HepG2 (cell line): ENCODE results near the gene SLC25A23. TPM values are rescaled to one million over a fixed set of nuclear protein-coding genes. Genes with fewer than 3 reads are reported as not detected.
A peak's percentile ranks its signal among the peaks of the same experiment; 100 is the strongest.

Experiments used
- ATAC-seq: fragments of 200-7000 bp; cut with Tn5 transposase; 3 replicates; pipeline ENCODE4 v1.9.1; 2020; ENCODE audit warnings: mild to moderate bottlenecking, moderate library complexity
- BruUV-seq: library from RNA; stranded (reverse); fragments of 400-500 nt; replicated peaks from 2 replicates; lab custom pipeline; 2021; lab: Mats Ljungman, UMichigan
- CTCF ChIA-PET: fragments of 300-600 bp; formaldehyde crosslinking; extraction: SDS; loops from one replicate; lab custom pipeline; 2021; ENCODE audit warnings: low total read pairs, inconsistent platforms, low intra/inter-chr PET ratio; lab: Yijun Ruan, JAX
- POLR2A ChIA-PET: fragments of 350-600 bp; sonication (Branson Sonifier 250); formaldehyde crosslinking; loops from one replicate; lab custom pipeline; 2020; ENCODE audit warnings: antibody characterized with exemption, inconsistent platforms; lab: Yijun Ruan, JAX
- DNase-seq: peaks from one replicate; pipeline ENCODE4 v3.0.0-alpha.2; 2015; ENCODE audit warnings: low spot score
- FAIRE-seq: peaks from 3 replicates; lab custom pipeline; 2011; peaks lifted over from hg19 to GRCh38; lab: Jason Lieb, UNC
- H2AFZ ChIP-seq: one replicate; pipeline ENCODE4 v1.6.1; 2011; ENCODE audit warnings: low read length, inconsistent platforms
- H3K27ac ChIP-seq: fragments of 300-600 bp; 3 replicates; pipeline ENCODE4 v1.8.0; 2011; ENCODE audit warnings: mixed run types, mild to moderate bottlenecking, mixed read lengths, low read length, inconsistent platforms; ENCODE audit not compliant: insufficient read depth; ENCODE audit errors: extremely low read length
- H3K27me3 ChIP-seq, 2 experiments: fragments of 200-600 bp in 1 of 2; 2 replicates in 1 of 2; 3 replicates in 1 of 2; pipeline versions ENCODE4 v1.6.0 to v1.8.0; 2011; ENCODE audit warnings: low read length in 2 of 2, mild to moderate bottlenecking in 2 of 2, moderate library complexity in 2 of 2, inconsistent platforms in 1 of 2; ENCODE audit not compliant: insufficient read depth in 2 of 2, control insufficient read depth in 1 of 2
- H3K36me3 ChIP-seq, 2 experiments: fragments of 200-600 bp in 1 of 2; replicated peaks in 1 of 2; 2 replicates in 1 of 2; 3 replicates in 1 of 2; pipeline versions ENCODE4 v1.5.1 to v1.8.0; 2011; ENCODE audit warnings: low read length in 2 of 2, inconsistent platforms in 1 of 2; ENCODE audit not compliant: insufficient read depth in 2 of 2, control insufficient read depth in 1 of 2
- H3K4me1 ChIP-seq: 2 replicates; pipeline ENCODE4 v1.5.1; 2012; ENCODE audit warnings: low read length, inconsistent platforms; ENCODE audit not compliant: insufficient read depth
- H3K4me2 ChIP-seq: 2 replicates; pipeline ENCODE4 v1.6.0; 2011; ENCODE audit warnings: low read depth, low read length, inconsistent platforms
- H3K4me3 ChIP-seq, 3 experiments: fragments of 200-600 bp in 1 of 3; sonication (generic), shearing (Covaris generic) in 1 of 3; replicated peaks in 1 of 3; 2 replicates each; pipeline ENCODE4 v1.5.1; 2011 to 2016; ENCODE audit warnings: low read length in 3 of 3, inconsistent platforms in 2 of 3, low read depth in 2 of 3, mild to moderate bottlenecking in 2 of 3, control low read depth in 1 of 3, mixed read lengths in 1 of 3; ENCODE audit not compliant: insufficient read depth in 1 of 3
- H3K79me2 ChIP-seq: one replicate; pipeline ENCODE4 v1.6.1; 2011; ENCODE audit warnings: low read length, inconsistent platforms; ENCODE audit not compliant: insufficient read depth
- H3K9ac ChIP-seq: 2 replicates; pipeline ENCODE4 v1.6.0; 2011; ENCODE audit warnings: mild to moderate bottlenecking, low read depth, low read length, inconsistent platforms; ENCODE audit not compliant: insufficient read depth
- H3K9me3 ChIP-seq: 2 replicates; pipeline ENCODE4 v1.5.1; 2012; ENCODE audit warnings: mild to moderate bottlenecking, low read length
- H4K20me1 ChIP-seq: 2 replicates; pipeline ENCODE4 v1.6.0; 2011; ENCODE audit warnings: inconsistent platforms, mild to moderate bottlenecking, low read length, moderate library complexity; ENCODE audit not compliant: insufficient read depth
- CBX1 ChIP-seq: IDR thresholded peaks from one replicate; pipeline ENCODE4 v1.6.1; 2016; ENCODE audit warnings: antibody characterized with exemption, low read depth
- DR1 ChIP-seq: sonication (generic); formaldehyde crosslinking; IDR thresholded peaks from 2 replicates; pipeline ENCODE4 v1.8.0; 2021; ENCODE audit warnings: mild to moderate bottlenecking, missing genetic modification reagents, inconsistent platforms
- ERF ChIP-seq: IDR thresholded peaks from 2 replicates; pipeline ENCODE4 v1.6.1; 2018; ENCODE audit warnings: missing biosample characterization, missing genetic modification reagents
- FOSL2 ChIP-seq: sonication (generic); formaldehyde crosslinking; IDR thresholded peaks from 2 replicates; pipeline ENCODE4 v1.4.0; 2020; ENCODE audit warnings: missing genetic modification reagents
- GABPA ChIP-seq, 2 experiments: IDR thresholded peaks; 2 replicates each; pipeline ENCODE4 v1.6.1; 2011 to 2016; ENCODE audit warnings: low read depth in 2 of 2, low read length in 1 of 2, missing biosample characterization in 1 of 2, missing genetic modification characterization in 1 of 2
- HDAC2 ChIP-seq: sonication (generic); formaldehyde crosslinking; IDR thresholded peaks from 2 replicates; pipeline ENCODE4 v1.4.0; 2020; ENCODE audit warnings: missing genetic modification reagents
- JUND ChIP-seq: sonication (generic); formaldehyde crosslinking; IDR thresholded peaks from 2 replicates; pipeline ENCODE4 v1.8.0; 2022; ENCODE audit warnings: mild to moderate bottlenecking, missing genetic modification reagents
- KAT2B ChIP-seq: fragments of 150-350 bp; IDR thresholded peaks from 2 replicates; pipeline ENCODE4 v1.6.1; 2014; ENCODE audit warnings: low read depth, low read length, borderline replicate concordance
- MTF2 ChIP-seq: sonication (generic); formaldehyde crosslinking; IDR thresholded peaks from 2 replicates; pipeline ENCODE4 v1.5.0; 2020; ENCODE audit warnings: missing genetic modification reagents, borderline replicate concordance
- PHF8 ChIP-seq: sonication (generic); formaldehyde crosslinking; IDR thresholded peaks from 2 replicates; pipeline ENCODE4 v1.5.0; 2020; ENCODE audit warnings: missing genetic modification reagents
- SRSF4 ChIP-seq: fragments of 200-400 bp; formaldehyde crosslinking; IDR thresholded peaks from one replicate; pipeline ENCODE4 v1.6.1; 2018; ENCODE audit warnings: mild to moderate bottlenecking, low read depth, low read length, moderate library complexity; ENCODE audit not compliant: poor library complexity, severe bottlenecking
- SYNCRIP ChIP-seq: fragments of 200-400 bp; formaldehyde crosslinking; IDR thresholded peaks from 2 replicates; pipeline ENCODE4 v1.6.1; 2018; ENCODE audit warnings: mild to moderate bottlenecking, low read depth, low read length; ENCODE audit not compliant: insufficient read depth
- ZNF282 ChIP-seq: fragments of 450-650 bp; IDR thresholded peaks from 2 replicates; pipeline ENCODE4 v1.6.1; 2018; ENCODE audit not compliant: partially characterized antibody
- ZNF326 ChIP-seq: sonication (generic); formaldehyde crosslinking; IDR thresholded peaks from 2 replicates; pipeline ENCODE4 v1.4.0; 2020; ENCODE audit warnings: missing genetic modification reagents, borderline replicate concordance
- ZNF558 ChIP-seq: sonication (generic); formaldehyde crosslinking; IDR thresholded peaks from 2 replicates; pipeline ENCODE4 v1.9.0; 2022; ENCODE audit warnings: mild to moderate bottlenecking, missing genetic modification reagents, borderline replicate concordance
- ZNF564 ChIP-seq: sonication (generic); formaldehyde crosslinking; IDR thresholded peaks from 2 replicates; pipeline ENCODE4 v1.8.1; 2023; ENCODE audit warnings: mild to moderate bottlenecking, missing genetic modification reagents
- ZNF83 ChIP-seq: sonication (generic); formaldehyde crosslinking; IDR thresholded peaks from 2 replicates; pipeline ENCODE4 v1.4.0; 2020; ENCODE audit warnings: missing genetic modification reagents, mild to moderate bottlenecking, borderline replicate concordance
- WGBS: methylation state at CpG from one replicate; pipeline ENCODE4 v1.1.6; 2017; ENCODE audit warnings: low lambda C conversion rate; 5-methylcytosine and 5-hydroxymethylcytosine counted together
- in situ Hi-C: cut with HindIII; loops from 2 replicates; pipeline ENCODE4 v1.10.0; 2017; ENCODE audit warnings: low pct_unique_long_range_greater_than_20kb; ENCODE audit not compliant: extremely low pct_ligation_motif_present
- intact Hi-C: fragments of 100-400 bp; cut with micrococcal nuclease; formaldehyde crosslinking; loops from one replicate; pipeline ENCODE4 v1.10.0; 2022; ENCODE audit not compliant: unreplicated experiment
- polyA plus RNA-seq, 8 experiments: library from polyadenylated mRNA; depleted of rRNA in 3 of 8; stranded (reverse) in 7 of 8; unstranded in 1 of 8; fragments of >200 nt; fragmentation: Illumina TruSeq in 4 of 8; extraction: Trizol in 4 of 8; gene quantifications; 2 replicates each; pipeline versions ENCODE4 v1.2.1 to v1.2.3, GENCODE V29; 2011 to 2016; ENCODE audit warnings: low read depth in 4 of 8, missing spikeins in 1 of 8, mixed read lengths in 1 of 8; ENCODE audit not compliant: insufficient read depth in 1 of 8
- total RNA-seq, 5 experiments: library from RNA; depleted of rRNA; stranded (reverse); fragments of >200 nt; fragmentation: Illumina TruSeq; extraction: Trizol; gene quantifications; 2 replicates each; pipeline ENCODE4 v1.2.3, GENCODE V29; 2016; ENCODE audit warnings: low read depth in 1 of 5
- TF ChIP-seq, protein P1 (sequence below): sonication (generic); formaldehyde crosslinking; IDR thresholded peaks from 2 replicates; pipeline ENCODE4 v1.5.0; 2020; ENCODE audit warnings: mild to moderate bottlenecking, missing genetic modification reagents

The SLC25A23 gene
- total and polyA plus RNA-seq, 2 of the 13 experiments (the other 11 are each of a cell fraction or from before 2014, with no cell fraction given): 12.4 to 15.2 TPM

- Histone ChIP-seq H4K20me1 (no peaks in the 10 kb centered on the region), H3K27me3 (peaks cover 0 to 5% of the 10 kb centered on the region in 2 experiments; a peak in 1 of 5 replicates), H3K4me1 (peaks cover 18% of the 10 kb centered on the region), H3K36me3 (no peaks in the 10 kb centered on the region), H2AFZ (no peak overlapping the region), H3K9ac (no peak overlapping the region), H3K27ac (no peak overlapping the region), H3K9me3 (no peaks in the 10 kb centered on the region), H3K4me3 (no peak overlapping the region), H3K4me2 (no peak overlapping the region), H3K79me2 (no peaks in the 10 kb centered on the region)
- CTCF ChIA-PET: interaction anchor here (0.7 kb wide), 1 partner anchor 236 kb away, joined by 5 read pairs; no protein-coding TSS in a partner anchor
- intact Hi-C loops: loop anchor here (10.0 kb wide), 1 partner anchor 380 kb away; no protein-coding TSS in a partner anchor
- POLR2A ChIA-PET: no interaction called here
- ATAC-seq: no peak
- DNase-seq: no peak
- no peak for FAIRE-seq
- WGBS: 20% methylated on average over 6 of the region's 7 CpGs
- in situ Hi-C loops: no loop called here
- no TSS peak for BruUV-seq
- TF ChIP-seq, protein P1, sequence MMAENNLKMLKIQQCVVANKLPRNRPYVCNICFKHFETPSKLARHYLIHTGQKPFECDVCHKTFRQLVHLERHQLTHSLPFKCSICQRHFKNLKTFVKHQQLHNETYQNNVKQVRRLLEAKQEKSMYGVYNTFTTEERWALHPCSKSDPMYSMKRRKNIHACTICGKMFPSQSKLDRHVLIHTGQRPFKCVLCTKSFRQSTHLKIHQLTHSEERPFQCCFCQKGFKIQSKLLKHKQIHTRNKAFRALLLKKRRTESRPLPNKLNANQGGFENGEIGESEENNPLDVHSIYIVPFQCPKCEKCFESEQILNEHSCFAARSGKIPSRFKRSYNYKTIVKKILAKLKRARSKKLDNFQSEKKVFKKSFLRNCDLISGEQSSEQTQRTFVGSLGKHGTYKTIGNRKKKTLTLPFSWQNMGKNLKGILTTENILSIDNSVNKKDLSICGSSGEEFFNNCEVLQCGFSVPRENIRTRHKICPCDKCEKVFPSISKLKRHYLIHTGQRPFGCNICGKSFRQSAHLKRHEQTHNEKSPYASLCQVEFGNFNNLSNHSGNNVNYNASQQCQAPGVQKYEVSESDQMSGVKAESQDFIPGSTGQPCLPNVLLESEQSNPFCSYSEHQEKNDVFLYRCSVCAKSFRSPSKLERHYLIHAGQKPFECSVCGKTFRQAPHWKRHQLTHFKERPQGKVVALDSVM (CRISPR knock-in tag): peak; percentile 46; the same call in 1 of the 2 replicates
- TF ChIP-seq ZNF83 (CRISPR knock-in tag): no peak
- TF ChIP-seq GABPA (IDR thresholded peaks at IDR 0.05; ENCODE audit: low read depth, low read length): no peak
- no peak for TF ChIP-seq GABPA (CRISPR knock-in tag; IDR thresholded peaks at IDR 0.05; ENCODE audit: low read depth)
- no peak for TF ChIP-seq PHF8 (CRISPR knock-in tag)
- TF ChIP-seq ZNF326 (CRISPR knock-in tag): no peak
Observed at GRCh38 chr19:6484831-6485230, 25.2 kb upstream of the SLC25A23 start.

DNA sequence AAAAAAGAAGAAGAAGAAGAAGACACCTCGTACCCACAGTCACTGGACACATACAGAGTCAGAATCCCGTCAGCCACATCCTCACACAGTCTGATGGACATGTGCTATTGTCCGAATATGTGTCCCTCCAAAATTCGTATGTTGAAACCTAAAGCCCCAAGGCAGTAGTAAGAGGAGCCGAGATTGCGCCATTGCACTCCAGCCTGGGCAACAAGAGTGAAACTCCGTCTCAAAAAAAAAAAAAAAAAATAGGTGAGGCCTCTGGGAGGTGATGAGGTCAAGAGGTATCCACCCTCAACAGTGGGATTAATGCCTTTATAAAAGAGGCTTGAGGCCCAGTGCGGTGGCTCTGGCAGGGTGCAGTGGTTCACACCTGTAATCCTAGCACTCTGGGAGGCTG is 24.6 kb upstream of the SLC25A23 start:
- BruUV-seq: no TSS peak
- H3K36me3 ChIP-seq: no peaks in the 10 kb centered on the region
- intact Hi-C loops (loop anchor here (10.0 kb wide), 1 partner anchor 381 kb away; no protein-coding TSS in a partner anchor), in situ Hi-C loops (no loop called here)
- H3K4me3 ChIP-seq: no peak overlapping the region
- H3K27me3 ChIP-seq: peaks cover 0 to 10% of the 10 kb centered on the region in 2 experiments; a peak in 2 of 5 replicates
- ATAC-seq (no peak), FAIRE-seq (no peak), DNase-seq (no peak)
- H4K20me1 ChIP-seq: no peaks in the 10 kb centered on the region
- H2AFZ ChIP-seq: no peak overlapping the region
- H3K9ac ChIP-seq: no peak overlapping the region
- H3K4me1 ChIP-seq: peaks cover 18% of the 10 kb centered on the region
- 52% methylated on average over 8 of the region's 8 CpGs for WGBS
- no peak overlapping the region for H3K27ac ChIP-seq
- no peaks in the 10 kb centered on the region for H3K79me2 ChIP-seq
- no peak overlapping the region for H3K4me2 ChIP-seq
- ChIA-PET CTCF (no interaction called here), POLR2A (no interaction called here)
- H3K9me3 ChIP-seq: no peaks in the 10 kb centered on the region
- TF ChIP-seq CBX1 (no peak), PHF8 (CRISPR knock-in tag) (no peak), SYNCRIP (no peak), DR1 (CRISPR knock-in tag) (no peak), JUND (CRISPR knock-in tag) (no peak), ZNF282 (no peak), HDAC2 (CRISPR knock-in tag) (no peak), FOSL2 (CRISPR knock-in tag) (no peak), ZNF558 (CRISPR knock-in tag) (no peak), ZNF564 (CRISPR knock-in tag) (no peak), MTF2 (no peak), KAT2B (no peak), SRSF4 (no peak), ERF (CRISPR knock-in tag) (no peak)
